SK-N-MC (cell line): Measurements from ENCODE around the gene SPEF2.

Experiments
- EZH2 ChIP-seq: fragments of 200-600 bp; sonication (generic); IDR thresholded peaks from one replicate; pipeline ENCODE4 v1.6.1; 2017; ENCODE audit warnings: antibody characterized with exemption
- FOXP2 ChIP-seq: optimal IDR thresholded peaks from 2 replicates; pipeline ENCODE3; 2011; ENCODE audit warnings: mild to moderate bottlenecking, moderate library complexity; ENCODE audit not compliant: insufficient read depth; ENCODE audit errors: extremely low read length, control extremely low read depth
- POLR2AphosphoS5 ChIP-seq: IDR thresholded peaks from 2 replicates; pipeline ENCODE4 v1.6.1; 2012; ENCODE audit warnings: mild to moderate bottlenecking, low read depth, low read length, borderline replicate concordance

GRCh38 chr5:35773967-35774366, 156.3 kb downstream of the SPEF2 start:
- TF ChIP-seq FOXP2: no peak
- no peak for TF ChIP-seq POLR2AphosphoS5
- TF ChIP-seq EZH2: no peak
